Glutamatergic neuron (in vitro differentiated cells): Measurements from ENCODE around the gene S100A13. TPM values are rescaled to one million over a fixed set of nuclear protein-coding genes. Genes with fewer than 3 reads are reported as not detected.

Experiments used
- DNase-seq: peaks from one replicate; pipeline ENCODE4 v3.0.0; 2022
- H3K27ac Mint-ChIP-seq: one replicate; pipeline ENCODE4 v1.8.0; 2020; ENCODE audit warnings: mild to moderate bottlenecking, mixed read lengths, inconsistent platforms; ENCODE audit not compliant: unreplicated experiment
- H3K27me3 Mint-ChIP-seq: one replicate; pipeline ENCODE4 v1.8.0; 2020; ENCODE audit warnings: mild to moderate bottlenecking, moderate library complexity, mixed read lengths, inconsistent platforms; ENCODE audit not compliant: unreplicated experiment
- H3K36me3 Mint-ChIP-seq: one replicate; pipeline ENCODE4 v1.8.0; 2020; ENCODE audit warnings: mild to moderate bottlenecking, mixed read lengths, inconsistent platforms; ENCODE audit not compliant: unreplicated experiment
- H3K4me1 Mint-ChIP-seq: one replicate; pipeline ENCODE4 v1.8.0; 2020; ENCODE audit warnings: mild to moderate bottlenecking, low read depth, mixed read lengths, inconsistent platforms; ENCODE audit not compliant: unreplicated experiment
- H3K4me3 Mint-ChIP-seq: one replicate; pipeline ENCODE4 v1.8.0; 2020; ENCODE audit warnings: mild to moderate bottlenecking, mixed read lengths, inconsistent platforms; ENCODE audit not compliant: unreplicated experiment
- H3K9me3 Mint-ChIP-seq: one replicate; pipeline ENCODE4 v1.8.0; 2020; ENCODE audit warnings: mild to moderate bottlenecking, moderate library complexity, mixed read lengths, inconsistent platforms; ENCODE audit not compliant: unreplicated experiment
- CTCF ChIP-seq: fragments of 200-600 bp; sonication (generic); IDR thresholded peaks from one replicate; pipeline ENCODE4 v1.5.0; 2021; ENCODE audit not compliant: partially characterized antibody, unreplicated experiment
- total RNA-seq: library from RNA; stranded (reverse); fragmentation: NEBNext Ultra II Directional; extraction: Animal tissue kit (Norgen Biotek cat#: 25700); gene quantifications from one replicate; pipeline ENCODE4 v1.2.1, GENCODE V29; 2021; ENCODE audit not compliant: unreplicated experiment

The S100A13 gene
- total RNA-seq, 1 donor from 2014 or later, result 92.8 TPM

- Mint-ChIP-seq H3K4me3 (peak within 1 kb of the TSS; percentile 88), H3K9me3 (peaks cover 14% of the 10 kb centered on the region), H3K36me3 (peaks cover 11% of the 10 kb centered on the region), H3K27me3 (peaks cover 19% of the 10 kb centered on the region), H3K4me1 (peaks cover 33% of the 10 kb centered on the region), H3K27ac (peak within 1 kb of the TSS; percentile 93)
- no peak for DNase-seq
- TF ChIP-seq CTCF, result peak; percentile 12
These were observed 666 bp upstream of the S100A13 start, which contains the start of gene S100A1 for GRCh38 chr1:153627715-153628626. Gene S100A1, plus strand, starts transcription at chr1:153628434. Its CDS starts 2,088 bp downstream, at chr1:153630522.

DNA sequence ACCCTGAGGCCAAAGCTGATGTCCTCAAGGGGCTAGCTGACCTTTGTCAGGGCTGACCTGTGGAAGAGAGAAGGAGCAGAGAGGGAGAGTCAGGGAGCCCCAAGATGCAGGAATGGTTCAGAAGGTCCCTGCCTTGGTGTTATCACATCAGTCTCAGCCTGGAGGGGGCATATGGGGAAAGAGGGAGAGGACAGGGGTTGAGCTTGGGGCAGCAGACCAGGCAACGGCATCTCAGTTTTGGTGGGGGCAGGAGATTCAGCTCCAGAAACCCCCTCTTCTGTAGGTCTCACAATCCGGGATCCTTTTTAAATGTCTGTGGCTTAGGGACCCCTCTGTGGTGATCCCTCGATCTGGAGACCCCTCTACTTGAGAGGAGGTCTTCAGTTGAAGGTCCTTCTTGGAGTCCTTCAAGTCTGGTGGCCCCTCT, 815 bp downstream of the S100A13 start:
- H3K4me3 Mint-ChIP-seq, result peak overlapping the region; percentile 88
- peaks cover 11% of the 10 kb centered on the region for H3K27me3 Mint-ChIP-seq
- peak overlapping the region; percentile 93 for H3K27ac Mint-ChIP-seq
- no peak for DNase-seq
- H3K4me1 Mint-ChIP-seq, result peaks cover 35% of the 10 kb centered on the region
- peaks cover 7% of the 10 kb centered on the region for H3K36me3 Mint-ChIP-seq
- TF ChIP-seq CTCF, result no peak
- peaks cover 14% of the 10 kb centered on the region for H3K9me3 Mint-ChIP-seq

- no peak for DNase-seq
- Mint-ChIP-seq H3K27ac (no peak overlapping the region), H3K4me3 (peak overlapping the region; percentile 78), H3K36me3 (peaks cover 7% of the 10 kb centered on the region), H3K27me3 (peaks cover 11% of the 10 kb centered on the region), H3K9me3 (peaks cover 10% of the 10 kb centered on the region), H3K4me1 (peaks cover 35% of the 10 kb centered on the region)
- no peak for TF ChIP-seq CTCF
These were observed 2.2 kb downstream of the S100A13 start for GRCh38 chr1:153624965-153625611.

DNA sequence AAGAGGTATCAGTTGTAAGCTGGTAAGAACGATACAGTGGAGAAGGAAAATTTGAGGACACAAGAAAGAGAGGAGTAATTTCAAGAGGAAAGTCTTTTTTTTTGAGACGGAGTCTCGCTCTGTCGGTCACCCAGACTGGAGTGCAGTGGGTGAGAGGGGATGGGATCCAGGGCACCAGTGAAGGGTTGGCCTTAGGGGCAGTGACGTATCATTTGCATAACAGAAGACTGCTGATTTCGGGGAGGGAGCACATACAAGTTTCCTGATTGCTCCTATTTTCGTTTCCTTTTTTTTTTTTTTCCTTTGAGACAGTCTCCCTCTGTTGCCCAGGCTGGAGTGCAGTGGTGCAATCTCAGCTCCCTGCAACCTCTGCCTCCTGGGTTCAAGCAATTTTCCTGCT, 4.2 kb downstream of the S100A13 start:
- peaks cover 10% of the 10 kb centered on the region for H3K9me3 Mint-ChIP-seq
- H3K36me3 Mint-ChIP-seq, result peaks cover 12% of the 10 kb centered on the region
- peaks cover 28% of the 10 kb centered on the region for H3K4me1 Mint-ChIP-seq
- no peak overlapping the region for H3K4me3 Mint-ChIP-seq
- DNase-seq, result no peak
- H3K27me3 Mint-ChIP-seq, result peaks cover 8% of the 10 kb centered on the region
- no peak for TF ChIP-seq CTCF
- H3K27ac Mint-ChIP-seq, result no peak overlapping the region

GRCh38 chr1:153619171-153619570, 8.1 kb downstream of the S100A13 start:
- peaks cover 5% of the 10 kb centered on the region for H3K27me3 Mint-ChIP-seq
- peaks cover 8% of the 10 kb centered on the region for H3K4me1 Mint-ChIP-seq
- H3K36me3 Mint-ChIP-seq, result peaks cover 11% of the 10 kb centered on the region
- no peak overlapping the region for H3K4me3 Mint-ChIP-seq
- no peak for TF ChIP-seq CTCF
- H3K9me3 Mint-ChIP-seq, result no peaks in the 10 kb centered on the region
- H3K27ac Mint-ChIP-seq, result no peak overlapping the region
- DNase-seq, result no peak
